ENCODE measurements around the gene CDADC1.

Gene CDADC1

DNA sequence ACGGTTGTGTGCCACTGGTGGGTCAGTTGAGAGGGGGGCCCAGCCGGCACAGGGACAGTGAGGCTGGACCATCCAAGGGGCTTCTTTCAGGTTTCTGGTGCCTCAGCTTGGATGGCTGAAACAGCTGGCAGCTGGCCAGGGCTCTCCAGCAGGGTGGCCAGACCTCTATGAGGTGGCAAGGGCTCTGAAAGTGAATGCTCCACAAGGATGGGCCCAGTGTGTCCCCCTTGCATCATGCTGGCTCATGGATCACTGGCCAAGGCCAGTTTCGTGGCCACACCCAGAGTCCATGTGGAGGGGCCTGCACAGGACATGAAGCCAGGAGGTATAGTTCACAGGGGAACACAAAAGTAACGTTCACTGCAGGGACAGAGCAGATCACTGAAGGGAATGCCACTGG is 49.6 kb downstream of the CDADC1 start:
- ATAC-seq (no peak), DNase-seq (ENCODE audit: low spot score in 2 of 2) (no peak)
- Mint-ChIP-seq H3K9me3 (no peaks in the 10 kb centered on the region), H3K27ac (no peak overlapping the region), H3K36me3 (peaks cover 10% of the 10 kb centered on the region), H3K4me1 (peaks cover 23% of the 10 kb centered on the region), H3K4me3 (no peak overlapping the region)

DNA sequence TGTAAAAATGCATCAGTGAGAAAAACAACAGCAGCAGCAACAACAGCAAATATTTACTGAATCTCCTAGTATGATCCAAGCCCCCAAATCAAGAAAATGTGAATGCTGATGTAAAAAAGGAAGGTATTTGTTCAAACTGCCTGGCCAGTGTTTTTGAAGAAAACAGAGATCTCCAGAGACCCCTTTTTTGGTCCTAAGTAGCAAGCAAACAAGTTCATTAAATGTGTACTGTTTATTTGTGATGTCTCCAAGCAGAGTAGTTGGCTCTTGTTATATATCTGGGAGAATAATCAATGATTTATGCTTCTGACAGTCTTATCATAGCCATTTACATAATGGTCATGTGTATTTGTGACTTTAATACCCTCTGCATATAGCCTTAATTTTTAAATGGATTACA is 50.7 kb downstream of the CDADC1 start:
- Mint-ChIP-seq H3K36me3 (peaks cover under 1% of the 10 kb centered on the region), H3K4me1 (peaks cover 25% of the 10 kb centered on the region), H3K9me3 (no peaks in the 10 kb centered on the region), H3K4me3 (no peak overlapping the region), H3K27ac (no peak overlapping the region)
- ATAC-seq (no peak), DNase-seq (ENCODE audit: low spot score in 2 of 2) (no peak)

DNA sequence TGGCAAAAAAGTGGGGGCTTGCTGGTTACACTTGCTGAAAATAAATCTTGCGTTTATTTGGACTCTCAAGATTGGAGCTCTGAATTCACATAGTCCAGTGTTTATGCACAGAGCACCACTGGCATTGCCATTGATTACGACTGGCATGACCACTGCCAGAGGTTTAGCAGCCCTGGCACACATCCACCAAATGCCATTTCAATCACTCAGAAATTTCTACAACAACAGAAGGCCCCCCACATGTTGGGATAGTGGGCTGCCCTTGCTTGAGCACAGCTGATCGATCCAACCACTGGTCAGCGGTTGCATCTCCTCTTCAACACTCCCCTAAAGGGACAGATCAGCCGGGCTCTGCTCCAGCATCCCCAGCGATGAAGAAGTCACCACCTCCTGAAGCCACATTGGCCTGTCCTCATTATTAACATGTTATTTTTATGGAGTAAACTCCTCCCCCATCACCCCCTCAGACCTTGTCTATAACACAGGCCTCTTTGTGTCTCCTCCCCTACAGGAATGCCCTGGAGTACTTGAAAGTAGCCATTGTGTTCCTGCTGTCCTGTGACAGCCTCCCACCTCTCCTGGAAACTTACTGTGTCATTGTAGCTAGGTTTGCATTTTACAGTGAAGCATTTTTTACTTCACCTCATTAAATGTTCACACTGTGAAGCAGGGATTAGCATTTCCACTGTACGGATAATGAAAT is 51.3 kb downstream of the CDADC1 start:
- DNase-seq (ENCODE audit: low spot score in 2 of 2) (no peak), ATAC-seq (no peak)
- no peak overlapping the region for H3K4me3 Mint-ChIP-seq
- no peak overlapping the region for H3K27ac Mint-ChIP-seq
- H3K9me3 Mint-ChIP-seq, result no peaks in the 10 kb centered on the region
- H3K36me3 Mint-ChIP-seq, result no peaks in the 10 kb centered on the region
- peaks cover 25% of the 10 kb centered on the region for H3K4me1 Mint-ChIP-seq

DNA sequence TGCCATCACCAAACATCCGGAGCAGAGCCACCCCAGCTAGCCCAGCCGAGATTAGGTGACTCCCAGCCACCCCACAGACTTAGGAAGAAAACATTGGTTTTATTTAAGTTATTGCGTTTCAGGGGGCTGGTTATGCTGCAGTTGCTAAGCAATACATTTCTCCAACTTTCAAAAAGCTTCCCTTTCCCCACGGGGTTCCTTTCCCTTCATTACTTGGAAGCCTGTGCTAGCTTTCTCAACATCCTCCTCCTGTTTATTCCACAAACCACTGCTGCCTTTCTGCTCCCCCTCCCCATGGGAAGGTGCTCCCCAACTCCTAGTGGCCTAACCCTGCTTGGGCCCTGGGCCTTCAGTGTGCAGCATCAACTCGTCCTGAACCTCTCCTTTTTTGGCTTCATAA is 52.6 kb downstream of the CDADC1 start:
- Mint-ChIP-seq H3K27ac (no peak overlapping the region), H3K9me3 (no peaks in the 10 kb centered on the region), H3K4me1 (peaks cover 25% of the 10 kb centered on the region), H3K36me3 (no peaks in the 10 kb centered on the region), H3K4me3 (no peak overlapping the region)
- ATAC-seq (no peak), DNase-seq (ENCODE audit: low spot score in 2 of 2) (peak in 1 of 2 donors; percentile 45)

- Mint-ChIP-seq H3K27ac (peak overlapping the region; percentile 84), H3K9me3 (no peaks in the 10 kb centered on the region), H3K4me3 (peak overlapping the region; percentile 64), H3K4me1 (peaks cover 25% of the 10 kb centered on the region), H3K36me3 (no peaks in the 10 kb centered on the region)
- peak; percentile 29 to 76 for DNase-seq (ENCODE audit: low spot score in 2 of 2)
- peak; percentile 89 for ATAC-seq
These were observed 53.2 kb downstream of the CDADC1 start for GRCh38 chr13:49300739-49301589.

GRCh38 chr13:49302222-49302621 is 54.5 kb downstream of the CDADC1 start:
- peak overlapping the region; percentile 78 for H3K27ac Mint-ChIP-seq
- H3K4me3 Mint-ChIP-seq, result no peak overlapping the region
- DNase-seq (ENCODE audit: low spot score in 2 of 2) (peak in 1 of 2 donors; percentile 46), ATAC-seq (no peak)
- H3K4me1 Mint-ChIP-seq, result peaks cover 25% of the 10 kb centered on the region
- H3K9me3 Mint-ChIP-seq, result no peaks in the 10 kb centered on the region
- no peaks in the 10 kb centered on the region for H3K36me3 Mint-ChIP-seq

- ATAC-seq, result no peak
- DNase-seq (ENCODE audit: low spot score in 2 of 2), result no peak
- H3K27ac Mint-ChIP-seq, result peak overlapping the region; percentile 78
- H3K4me3 Mint-ChIP-seq, result no peak overlapping the region
- no peaks in the 10 kb centered on the region for H3K9me3 Mint-ChIP-seq
- H3K36me3 Mint-ChIP-seq, result no peaks in the 10 kb centered on the region
- peaks cover 25% of the 10 kb centered on the region for H3K4me1 Mint-ChIP-seq
These were observed 55.1 kb downstream of the CDADC1 start for GRCh38 chr13:49302817-49303216.

GRCh38 chr13:49303533-49304252 is 56.0 kb downstream of the CDADC1 start:
- no peak overlapping the region for H3K27ac Mint-ChIP-seq
- peaks cover 25% of the 10 kb centered on the region for H3K4me1 Mint-ChIP-seq
- no peak overlapping the region for H3K4me3 Mint-ChIP-seq
- no peaks in the 10 kb centered on the region for H3K9me3 Mint-ChIP-seq
- ATAC-seq (no peak), DNase-seq (ENCODE audit: low spot score in 2 of 2) (no peak)
- no peaks in the 10 kb centered on the region for H3K36me3 Mint-ChIP-seq

DNA sequence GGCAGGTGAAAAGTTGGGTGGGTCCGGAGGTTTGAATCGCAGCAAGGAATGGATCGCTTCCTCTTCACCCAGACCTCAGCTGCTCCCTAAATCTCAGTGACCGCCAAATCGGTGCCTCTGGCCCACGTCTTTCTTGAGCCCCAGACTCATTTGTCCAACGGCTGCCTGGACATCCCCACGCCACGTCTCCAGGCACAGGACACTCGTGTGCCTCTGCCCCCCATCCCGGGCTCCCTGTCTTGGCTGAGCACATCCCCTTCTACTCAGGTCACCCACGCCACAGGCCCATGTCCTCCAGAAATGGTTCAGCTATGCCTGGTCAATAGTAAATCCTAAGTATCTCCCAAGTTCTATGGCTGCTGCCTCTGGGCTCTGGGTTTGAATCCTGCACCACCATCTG is 56.6 kb downstream of the CDADC1 start:
- H3K36me3 Mint-ChIP-seq, result no peaks in the 10 kb centered on the region
- DNase-seq (ENCODE audit: low spot score in 2 of 2) (no peak), ATAC-seq (no peak)
- peaks cover 25% of the 10 kb centered on the region for H3K4me1 Mint-ChIP-seq
- H3K27ac Mint-ChIP-seq, result no peak overlapping the region
- no peaks in the 10 kb centered on the region for H3K9me3 Mint-ChIP-seq
- H3K4me3 Mint-ChIP-seq, result no peak overlapping the region

DNA sequence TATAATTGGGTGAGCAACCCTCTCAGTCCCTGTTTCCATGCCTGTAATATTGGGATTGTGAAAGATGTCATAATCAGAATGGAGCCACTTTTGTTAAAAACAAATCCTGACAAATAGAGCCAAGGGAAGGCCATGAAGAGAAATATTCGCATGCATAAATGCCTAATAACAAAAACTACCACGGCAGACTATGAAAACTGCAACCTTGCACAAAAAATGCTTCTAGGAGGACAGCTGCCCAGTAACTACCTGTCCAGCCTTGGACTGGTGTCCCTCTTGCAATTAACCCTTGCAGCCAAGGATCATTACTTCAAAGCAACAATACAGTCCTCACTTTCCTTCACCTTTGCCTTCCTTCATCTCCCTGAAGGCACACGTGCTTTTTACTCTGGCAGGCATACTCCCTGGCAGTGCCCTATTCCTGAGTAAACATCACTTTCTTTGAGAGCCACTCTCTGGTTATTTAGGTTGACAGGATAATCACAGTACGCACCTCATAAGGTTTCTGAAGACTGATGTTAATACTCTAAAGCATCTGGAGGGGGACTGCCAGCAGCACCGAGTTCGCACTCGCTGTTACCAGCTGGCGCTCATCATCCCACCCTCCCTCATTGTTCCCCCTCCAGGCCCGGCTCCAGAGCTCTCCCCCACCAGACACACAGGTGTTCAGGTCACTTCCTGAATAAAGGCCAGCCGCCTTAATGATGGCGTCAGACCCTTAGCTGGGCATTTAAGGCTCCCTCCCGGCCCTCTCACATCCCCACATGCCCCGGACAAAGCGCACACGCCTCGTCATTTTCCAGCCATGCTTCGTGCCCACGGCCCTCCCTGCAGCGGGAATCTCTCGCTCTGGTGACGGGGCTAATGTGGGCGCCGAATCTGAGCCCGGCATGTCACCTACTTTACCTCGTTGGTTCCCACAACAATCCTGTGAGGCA is 57.3 kb downstream of the CDADC1 start:
- peaks cover 25% of the 10 kb centered on the region for H3K4me1 Mint-ChIP-seq
- no peak overlapping the region for H3K4me3 Mint-ChIP-seq
- no peaks in the 10 kb centered on the region for H3K9me3 Mint-ChIP-seq
- DNase-seq (ENCODE audit: low spot score in 2 of 2) (no peak), ATAC-seq (no peak)
- peaks cover 5% of the 10 kb centered on the region for H3K36me3 Mint-ChIP-seq
- H3K27ac Mint-ChIP-seq, result no peak overlapping the region

DNA sequence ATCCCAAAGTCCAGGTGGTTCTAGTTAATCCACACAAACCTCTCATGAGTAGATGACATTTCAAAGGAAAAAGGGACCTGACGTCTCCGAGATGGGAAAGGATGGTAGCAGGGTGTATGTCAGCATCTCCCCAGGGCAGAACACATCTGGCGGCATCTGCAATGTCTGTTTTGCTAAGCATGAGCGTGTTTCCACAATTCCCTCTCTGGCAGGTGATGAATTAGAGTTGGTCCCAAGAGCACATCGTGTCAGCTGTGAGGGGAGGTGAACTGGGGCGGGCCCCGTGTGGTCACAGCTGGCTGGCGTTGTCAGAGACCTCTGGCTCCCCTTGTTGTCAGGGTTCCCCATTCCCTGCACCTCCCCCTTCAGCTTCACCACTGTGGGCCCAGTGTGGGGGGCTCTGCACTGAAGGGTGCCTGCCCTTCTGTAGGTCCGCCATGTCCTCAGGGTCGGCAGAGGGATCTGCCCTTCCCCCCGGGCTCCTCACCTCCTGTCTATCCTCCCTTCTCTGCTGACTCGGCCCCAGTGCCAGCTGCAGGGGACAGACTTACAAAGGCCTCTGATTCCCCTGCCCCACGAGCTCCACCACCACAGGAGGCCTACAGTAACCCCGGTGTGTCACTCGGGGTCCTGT is 58.2 kb downstream of the CDADC1 start:
- peaks cover 7% of the 10 kb centered on the region for H3K36me3 Mint-ChIP-seq
- ATAC-seq (no peak), DNase-seq (ENCODE audit: low spot score in 2 of 2) (peak in 1 of 2 donors; percentile 37)
- H3K27ac Mint-ChIP-seq, result no peak overlapping the region
- H3K4me1 Mint-ChIP-seq, result peaks cover 24% of the 10 kb centered on the region
- H3K4me3 Mint-ChIP-seq, result no peak overlapping the region
- no peaks in the 10 kb centered on the region for H3K9me3 Mint-ChIP-seq

GRCh38 chr13:49307365-49307764 is 59.6 kb downstream of the CDADC1 start:
- Mint-ChIP-seq H3K36me3 (peaks cover 7% of the 10 kb centered on the region), H3K4me3 (no peak overlapping the region), H3K4me1 (peaks cover 10% of the 10 kb centered on the region), H3K27ac (peak overlapping the region; percentile 8), H3K9me3 (no peaks in the 10 kb centered on the region)
- ATAC-seq (no peak), DNase-seq (ENCODE audit: low spot score in 2 of 2) (no peak)

GRCh38 chr13:49308097-49308875 is 60.6 kb downstream of the CDADC1 start:
- DNase-seq (ENCODE audit: low spot score in 2 of 2), result no peak
- peaks cover under 1% of the 10 kb centered on the region for H3K4me1 Mint-ChIP-seq
- H3K4me3 Mint-ChIP-seq, result no peak overlapping the region
- ATAC-seq, result no peak
- peak overlapping the region; percentile 8 for H3K27ac Mint-ChIP-seq
- peaks cover 7% of the 10 kb centered on the region for H3K36me3 Mint-ChIP-seq
- no peaks in the 10 kb centered on the region for H3K9me3 Mint-ChIP-seq
